Panc1 (cell line): ENCODE results near the gene COL11A2.

Experiments
- POLR2AphosphoS5 ChIP-seq: IDR thresholded peaks from 2 replicates; pipeline ENCODE4 v1.6.1; 2012; ENCODE audit warnings: mild to moderate bottlenecking, low read depth, low read length, moderate library complexity
- REST ChIP-seq, 2 experiments: IDR thresholded peaks; 2 replicates each; pipeline ENCODE4 v1.6.1; 2011 to 2012; ENCODE audit warnings: low read depth in 2 of 2, control low read depth in 1 of 2, low read length in 1 of 2, mild to moderate bottlenecking in 1 of 2, moderate library complexity in 1 of 2; ENCODE audit not compliant: insufficient read depth in 1 of 2
- SIN3A ChIP-seq: IDR thresholded peaks from 2 replicates; pipeline ENCODE4 v1.6.1; 2012; ENCODE audit warnings: low read depth, mild to moderate bottlenecking, low read length, moderate library complexity, borderline replicate concordance; ENCODE audit not compliant: insufficient read depth
- TCF7L2 ChIP-seq: IDR thresholded peaks from 2 replicates; pipeline ENCODE4 v1.6.1; 2011; ENCODE audit warnings: mild to moderate bottlenecking, low read depth, low read length, inconsistent platforms
- TF ChIP-seq, protein P1 (sequence below): fragments of 450-650 bp; IDR thresholded peaks from 2 replicates; pipeline ENCODE4 v1.5.1; 2017; ENCODE audit warnings: mild to moderate bottlenecking

DNA sequence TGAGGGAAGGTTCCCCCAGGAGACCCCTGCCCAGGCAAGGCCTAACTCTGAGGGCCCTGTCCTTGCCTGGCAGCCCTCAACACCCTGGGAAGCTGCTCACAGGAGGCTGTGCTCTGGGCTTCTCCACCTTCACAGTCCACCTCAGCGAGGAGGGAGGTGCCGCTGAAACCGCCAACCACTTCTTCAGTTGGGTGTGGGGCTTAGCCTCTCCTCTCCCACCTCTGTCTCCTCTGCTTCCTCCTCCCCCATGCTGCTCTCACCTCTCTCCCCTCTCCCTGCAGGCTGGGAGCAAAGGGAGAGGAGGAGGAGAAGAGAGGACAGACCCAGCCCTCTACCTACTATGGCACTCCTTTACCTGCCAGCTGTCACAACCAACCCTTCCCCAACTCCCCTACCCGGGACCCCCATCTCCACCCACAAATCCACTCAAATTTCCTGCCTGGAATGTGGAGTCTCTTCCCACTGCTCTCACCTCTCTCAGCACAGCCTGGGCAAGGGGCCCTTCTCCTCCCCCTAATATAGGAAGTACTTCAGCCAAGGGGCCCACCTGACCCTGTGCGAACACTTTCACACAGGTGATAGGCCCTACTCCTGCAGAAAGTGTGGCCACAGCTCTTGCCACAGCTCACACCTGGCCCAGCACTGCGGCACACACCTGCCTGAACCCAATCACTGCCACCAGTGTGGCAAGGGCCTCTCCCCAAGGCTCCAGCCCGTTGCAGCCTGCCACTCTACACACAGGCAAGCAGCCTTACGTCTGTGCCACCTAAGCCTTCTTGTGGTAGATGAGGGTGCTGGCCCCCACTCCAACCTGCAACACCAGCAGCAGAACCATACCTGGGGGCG is 23.2 kb upstream of the COL11A2 start:
- TF ChIP-seq SIN3A: no peak
- no peak for TF ChIP-seq REST (IDR thresholded peaks at IDR 0.05; ENCODE audit: insufficient read depth in 1 of 2, low read depth in 2 of 2, low read length in 1 of 2)
- TF ChIP-seq, protein P1, sequence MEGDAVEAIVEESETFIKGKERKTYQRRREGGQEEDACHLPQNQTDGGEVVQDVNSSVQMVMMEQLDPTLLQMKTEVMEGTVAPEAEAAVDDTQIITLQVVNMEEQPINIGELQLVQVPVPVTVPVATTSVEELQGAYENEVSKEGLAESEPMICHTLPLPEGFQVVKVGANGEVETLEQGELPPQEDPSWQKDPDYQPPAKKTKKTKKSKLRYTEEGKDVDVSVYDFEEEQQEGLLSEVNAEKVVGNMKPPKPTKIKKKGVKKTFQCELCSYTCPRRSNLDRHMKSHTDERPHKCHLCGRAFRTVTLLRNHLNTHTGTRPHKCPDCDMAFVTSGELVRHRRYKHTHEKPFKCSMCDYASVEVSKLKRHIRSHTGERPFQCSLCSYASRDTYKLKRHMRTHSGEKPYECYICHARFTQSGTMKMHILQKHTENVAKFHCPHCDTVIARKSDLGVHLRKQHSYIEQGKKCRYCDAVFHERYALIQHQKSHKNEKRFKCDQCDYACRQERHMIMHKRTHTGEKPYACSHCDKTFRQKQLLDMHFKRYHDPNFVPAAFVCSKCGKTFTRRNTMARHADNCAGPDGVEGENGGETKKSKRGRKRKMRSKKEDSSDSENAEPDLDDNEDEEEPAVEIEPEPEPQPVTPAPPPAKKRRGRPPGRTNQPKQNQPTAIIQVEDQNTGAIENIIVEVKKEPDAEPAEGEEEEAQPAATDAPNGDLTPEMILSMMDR: no peak
- no peak for TF ChIP-seq POLR2AphosphoS5
- no peak for TF ChIP-seq TCF7L2
